GM12891 (cell line): ENCODE data around the gene DAZAP2.
"Not testable (repeated sequence)": the region's sequence is repeated elsewhere in the genome, so short reads cannot be mapped to it uniquely, and the experiment has no call there.

Experiments used
- DNase-seq: peaks from one replicate; pipeline ENCODE4 v3.0.0; 2011; ENCODE audit warnings: low spot score; ENCODE audit not compliant: insufficient read length
- FAIRE-seq: peaks from 2 replicates; lab custom pipeline; 2011; peaks lifted over from hg19 to GRCh38; lab: Jason Lieb, UNC
- PAX5 ChIP-seq: IDR thresholded peaks from 2 replicates; pipeline ENCODE4 v1.6.1; 2011; ENCODE audit warnings: low read length, moderate library complexity, mild to moderate bottlenecking; ENCODE audit not compliant: insufficient read depth, severe bottlenecking
- POLR2A ChIP-seq: IDR thresholded peaks from 2 replicates; pipeline ENCODE4 v1.6.1; 2011; ENCODE audit warnings: low read depth, low read length, control low read depth
- POLR2AphosphoS5 ChIP-seq: IDR thresholded peaks from 2 replicates; pipeline ENCODE4 v1.6.1; 2011; ENCODE audit warnings: low read depth, low read length, control low read depth
- POU2F2 ChIP-seq: IDR thresholded peaks from 2 replicates; pipeline ENCODE4 v1.6.1; 2011; ENCODE audit warnings: low read depth, mild to moderate bottlenecking, control low read depth, low read length, moderate library complexity
- SPI1 ChIP-seq: IDR thresholded peaks from 2 replicates; pipeline ENCODE4 v1.6.1; 2011; ENCODE audit warnings: low read depth, low read length, control low read depth
- TAF1 ChIP-seq: IDR thresholded peaks from 2 replicates; pipeline ENCODE4 v1.6.1; 2011; ENCODE audit warnings: low read depth, low read length, control low read depth

Gene DAZAP2

DNA sequence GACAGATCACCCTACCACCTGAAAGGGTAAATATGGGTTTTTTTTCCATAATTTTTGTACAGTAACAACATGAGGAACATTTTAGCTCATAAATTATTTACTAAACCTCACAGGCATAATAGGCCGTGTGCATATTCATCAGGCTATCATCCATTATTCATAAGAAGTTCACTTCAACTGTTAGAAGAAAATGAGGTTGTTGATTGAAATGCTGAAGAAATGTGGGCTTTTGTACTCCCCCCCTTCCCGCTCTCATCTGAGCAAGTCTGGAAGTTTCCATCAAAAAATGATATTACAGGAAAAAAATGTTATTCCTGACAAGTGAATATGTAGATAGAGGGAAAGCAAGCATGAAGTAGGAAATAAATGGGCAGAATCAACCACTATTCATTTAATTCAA is 12.9 kb upstream of the DAZAP2 start:
- TF ChIP-seq TAF1 = no peak
- no peak for TF ChIP-seq POU2F2
- TF ChIP-seq POLR2AphosphoS5 = no peak
- TF ChIP-seq SPI1 = no peak
- TF ChIP-seq POLR2A = no peak
- TF ChIP-seq PAX5 = no peak
- FAIRE-seq (no peak), DNase-seq (no peak)

- FAIRE-seq, DNase-seq: not testable (repeated sequence)
These were observed 11.5 kb upstream of the DAZAP2 start for GRCh38 chr12:51227112-51227511.

- DNase-seq = no peak
- no peak for FAIRE-seq
- TF ChIP-seq PAX5 = no peak
- TF ChIP-seq POLR2A = no peak
- no peak for TF ChIP-seq POLR2AphosphoS5
- no peak for TF ChIP-seq TAF1
- TF ChIP-seq POU2F2 = no peak
- no peak for TF ChIP-seq SPI1
These were observed 10.7 kb upstream of the DAZAP2 start for GRCh38 chr12:51227962-51228361.

DNA sequence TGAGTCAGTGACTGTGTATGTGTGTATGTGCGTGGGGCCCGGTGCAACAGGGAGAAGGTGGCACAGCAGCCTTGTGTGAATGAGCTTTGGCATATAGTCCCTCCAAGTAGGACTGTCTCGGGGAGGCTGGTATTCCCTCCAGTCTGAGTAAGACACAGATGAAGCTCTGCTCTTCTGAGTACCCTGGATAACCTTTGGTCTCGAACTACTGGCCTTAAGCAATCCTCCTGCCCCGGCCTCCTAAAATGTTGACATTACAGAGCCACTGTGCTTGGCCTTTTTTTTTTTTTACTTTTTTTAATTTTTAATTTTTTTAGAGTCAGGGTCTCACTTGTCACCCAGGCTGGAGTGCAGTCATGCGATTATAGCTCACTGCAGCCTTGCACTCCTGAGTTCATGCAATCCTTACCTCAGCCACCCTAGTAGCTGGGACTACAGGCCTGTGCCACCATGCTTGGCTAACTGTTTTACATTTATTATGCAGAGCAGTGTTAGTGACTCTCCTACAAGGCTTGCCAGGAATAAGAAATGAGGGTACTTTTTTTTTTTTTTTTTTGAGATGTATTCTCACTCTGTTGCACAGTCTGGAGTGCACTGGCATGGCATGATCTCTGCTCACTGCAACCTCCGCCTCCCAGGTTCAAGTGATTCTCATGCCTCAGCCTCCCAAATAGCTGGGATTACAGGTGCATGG is 9.4 kb upstream of the DAZAP2 start:
- DNase-seq (no peak), FAIRE-seq (no peak)
- no peak for TF ChIP-seq POU2F2
- no peak for TF ChIP-seq POLR2AphosphoS5
- TF ChIP-seq PAX5 = no peak
- no peak for TF ChIP-seq TAF1
- no peak for TF ChIP-seq POLR2A
- no peak for TF ChIP-seq SPI1

DNA sequence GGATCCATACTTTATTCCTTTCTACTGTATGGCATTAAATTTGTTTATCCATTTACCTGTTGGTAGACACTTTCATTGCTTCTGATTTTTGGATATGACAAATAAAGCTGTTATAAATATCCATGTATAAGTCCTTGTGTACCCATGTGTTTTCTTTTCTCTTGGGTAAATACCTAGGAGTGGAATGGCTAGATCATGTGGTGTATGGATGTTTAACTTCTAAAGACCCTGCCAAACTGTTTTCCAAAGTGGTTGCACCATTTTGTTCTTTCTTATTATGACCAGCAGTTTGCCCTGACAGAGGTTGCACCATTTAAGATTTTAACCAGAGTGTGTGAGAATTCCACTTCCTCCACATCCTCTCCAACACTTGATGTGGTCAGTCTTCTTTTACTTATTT is 6.0 kb upstream of the DAZAP2 start:
- no peak for FAIRE-seq
- TF ChIP-seq TAF1 (no peak), POLR2AphosphoS5 (no peak), SPI1 (no peak), PAX5 (no peak)

DNA sequence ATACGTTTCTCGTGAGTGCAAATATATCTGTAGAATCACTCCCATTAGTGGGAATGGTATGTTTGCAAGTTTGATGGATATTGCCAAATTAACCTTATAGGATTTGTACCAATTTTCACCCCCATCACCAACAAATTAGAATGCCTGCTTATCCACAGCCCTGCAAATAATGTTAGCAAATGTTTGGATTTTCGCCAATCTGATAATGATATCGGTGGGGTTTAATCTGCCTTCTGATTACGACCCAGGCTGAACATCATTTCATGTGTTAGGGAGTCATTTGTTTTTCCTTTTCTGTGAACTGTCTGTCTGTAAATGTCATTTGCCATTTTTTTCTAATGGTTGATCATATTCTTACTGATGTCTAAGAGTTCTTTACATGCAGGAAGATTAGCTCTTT is 4.1 kb upstream of the DAZAP2 start:
- TF ChIP-seq POU2F2 (no peak), SPI1 (no peak), PAX5 (no peak), POLR2AphosphoS5 (no peak), POLR2A (no peak), TAF1 (no peak)
- no peak for FAIRE-seq
- DNase-seq = no peak

More for the DNA sequence above, 6.0 kb upstream of the DAZAP2 start:
- no peak for DNase-seq

DNA sequence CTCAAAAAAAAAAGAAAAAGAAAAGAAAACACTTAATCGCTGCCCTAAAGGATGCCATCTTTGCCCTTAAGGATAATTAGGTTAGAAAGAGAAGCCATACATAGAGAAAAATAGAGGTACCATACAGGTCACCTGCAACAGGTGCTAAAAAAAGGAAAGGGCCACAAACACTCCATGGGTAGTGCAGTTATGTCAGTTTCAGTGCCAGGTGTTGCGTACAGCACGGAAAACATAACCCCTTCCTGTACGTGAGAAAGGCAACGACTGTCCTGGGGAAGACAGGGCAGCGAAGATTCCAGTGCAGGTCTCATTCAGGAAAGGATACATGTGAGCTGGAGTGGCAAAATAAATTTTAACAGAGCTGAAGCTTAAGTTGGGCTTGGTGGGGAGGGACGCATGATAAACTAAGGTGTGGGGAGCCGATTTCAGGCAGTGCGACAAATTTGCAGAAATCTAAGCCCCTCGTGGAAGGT is 553 bp upstream of the DAZAP2 start:
- no peak for DNase-seq
- no peak for FAIRE-seq
- TF ChIP-seq PAX5 (no peak), POU2F2 (no peak)

- no peak for FAIRE-seq
- no peak for TF ChIP-seq TAF1
- no peak for TF ChIP-seq POLR2AphosphoS5
- no peak for TF ChIP-seq POU2F2
- TF ChIP-seq SPI1 = no peak
- no peak for TF ChIP-seq POLR2A
- no peak for TF ChIP-seq PAX5
- DNase-seq = no peak
These were observed 2.3 kb downstream of the DAZAP2 start for GRCh38 chr12:51240971-51241370.

GRCh38 chr12:51242120-51242519 is 3.5 kb downstream of the DAZAP2 start:
- TF ChIP-seq TAF1 (no peak), PAX5 (no peak), POU2F2 (no peak), POLR2A (no peak), POLR2AphosphoS5 (no peak), SPI1 (no peak)
- DNase-seq (no peak), FAIRE-seq (no peak)

GRCh38 chr12:51242876-51243275 is 4.2 kb downstream of the DAZAP2 start:
- no peak; the same call in 1 of the 2 replicates for TF ChIP-seq POLR2A
- TF ChIP-seq SPI1 = no peak
- no peak for TF ChIP-seq POLR2AphosphoS5
- TF ChIP-seq PAX5 = no peak
- TF ChIP-seq TAF1 = no peak
- no peak for TF ChIP-seq POU2F2
- no peak for FAIRE-seq

DNA sequence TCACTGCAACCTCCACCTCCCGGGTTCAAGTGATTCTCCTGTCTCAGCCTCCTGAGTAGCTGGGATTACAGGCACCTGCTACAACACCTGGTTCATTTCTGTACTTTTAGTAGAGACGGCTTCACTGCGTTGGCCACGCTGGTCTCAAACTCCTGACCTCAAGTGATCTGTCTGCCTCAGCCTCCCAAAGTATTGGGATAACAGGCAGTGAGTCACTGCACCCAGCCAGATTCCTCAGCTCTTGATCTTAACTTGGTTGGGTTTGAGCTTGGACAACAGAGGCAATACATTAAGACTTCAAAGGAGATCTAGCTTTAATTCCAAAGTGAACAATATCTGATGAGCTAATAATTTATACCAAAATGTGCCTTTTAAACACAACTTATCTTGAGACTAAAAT is 5.6 kb downstream of the DAZAP2 start:
- DNase-seq (no peak), FAIRE-seq (no peak)
- TF ChIP-seq POLR2A = no peak
- no peak for TF ChIP-seq SPI1
- TF ChIP-seq TAF1 = no peak
- TF ChIP-seq PAX5 = no peak
- TF ChIP-seq POU2F2 = no peak
- no peak; the same call in 1 of the 2 replicates for TF ChIP-seq POLR2AphosphoS5

More at GRCh38 chr12:51242876-51243275, 4.2 kb downstream of the DAZAP2 start:
- DNase-seq = no peak
